ENCODE results near the gene EIF4G3. TPM values are rescaled to one million over a fixed set of nuclear protein-coding genes. Genes with fewer than 3 reads are reported as not detected.

The EIF4G3 gene
- total RNA-seq, 1 experiment from 2014 or later, result 72.0 TPM

DNA sequence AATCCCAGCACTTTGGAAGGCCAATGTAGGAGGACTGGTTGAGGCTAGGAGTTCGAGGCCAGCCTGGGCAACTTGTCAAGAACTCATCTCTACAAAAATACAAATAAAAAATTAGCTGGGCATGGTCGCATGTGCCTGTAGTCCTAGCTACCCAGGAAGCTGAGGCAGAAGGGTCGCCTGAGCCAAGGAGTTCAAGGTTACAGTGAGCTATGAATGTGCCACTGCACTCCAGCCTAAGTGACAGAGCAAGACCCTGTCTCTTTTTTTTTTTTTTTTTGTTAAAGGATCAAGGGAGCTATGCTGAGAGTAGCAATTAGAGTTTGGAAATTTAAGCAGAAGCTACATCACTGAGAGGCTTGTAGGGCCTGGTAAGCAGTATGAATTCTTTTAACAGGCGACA, 70.9 kb downstream of the EIF4G3 start:
- no peak overlapping the region for H2AK5ac ChIP-seq (ENCODE audit: insufficient read length, low read length)
- H3K27ac Mint-ChIP-seq, result no peak overlapping the region
- H3K4me2 ChIP-seq (ENCODE audit: insufficient read depth, insufficient read length, low read length), result no peak overlapping the region
- H3T11ph ChIP-seq (ENCODE audit: low read length), result no peak overlapping the region
- no peak overlapping the region for H3K27ac ChIP-seq (ENCODE audit: insufficient read length, low read depth, low read length)
- no peak overlapping the region for H2BK5ac ChIP-seq (ENCODE audit: insufficient read length, low read length)
- H3K4me3 Mint-ChIP-seq, result no peak overlapping the region
- TF ChIP-seq, protein P1, sequence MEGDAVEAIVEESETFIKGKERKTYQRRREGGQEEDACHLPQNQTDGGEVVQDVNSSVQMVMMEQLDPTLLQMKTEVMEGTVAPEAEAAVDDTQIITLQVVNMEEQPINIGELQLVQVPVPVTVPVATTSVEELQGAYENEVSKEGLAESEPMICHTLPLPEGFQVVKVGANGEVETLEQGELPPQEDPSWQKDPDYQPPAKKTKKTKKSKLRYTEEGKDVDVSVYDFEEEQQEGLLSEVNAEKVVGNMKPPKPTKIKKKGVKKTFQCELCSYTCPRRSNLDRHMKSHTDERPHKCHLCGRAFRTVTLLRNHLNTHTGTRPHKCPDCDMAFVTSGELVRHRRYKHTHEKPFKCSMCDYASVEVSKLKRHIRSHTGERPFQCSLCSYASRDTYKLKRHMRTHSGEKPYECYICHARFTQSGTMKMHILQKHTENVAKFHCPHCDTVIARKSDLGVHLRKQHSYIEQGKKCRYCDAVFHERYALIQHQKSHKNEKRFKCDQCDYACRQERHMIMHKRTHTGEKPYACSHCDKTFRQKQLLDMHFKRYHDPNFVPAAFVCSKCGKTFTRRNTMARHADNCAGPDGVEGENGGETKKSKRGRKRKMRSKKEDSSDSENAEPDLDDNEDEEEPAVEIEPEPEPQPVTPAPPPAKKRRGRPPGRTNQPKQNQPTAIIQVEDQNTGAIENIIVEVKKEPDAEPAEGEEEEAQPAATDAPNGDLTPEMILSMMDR (conservative IDR thresholded peaks at IDR 0.05), result no peak
- no peak for DNase-seq
- H3K23ac ChIP-seq (ENCODE audit: insufficient read length, low read depth, low read length), result no peak overlapping the region
- H3K79me2 ChIP-seq (ENCODE audit: insufficient read depth, low read length), result no peaks in the 10 kb centered on the region
- H3K9me3 Mint-ChIP-seq, result no peaks in the 10 kb centered on the region
- H2BK15ac ChIP-seq (ENCODE audit: low read depth, low read length), result no peak overlapping the region
- no CpG with 5 or more reads among the region's 4 CpGs for WGBS (ENCODE audit: extremely low coverage, insufficient read length, low lambda C conversion rate)
- H4K20me1 ChIP-seq (ENCODE audit: control insufficient read depth, insufficient read depth, insufficient read length), result no peaks in the 10 kb centered on the region
- no peak overlapping the region for H3K56ac ChIP-seq (ENCODE audit: insufficient read length, low read depth, low read length)
- peaks cover 0 to 10% (median 10%) of the 10 kb centered on the region in 3 experiments; a peak in 5 of 7 replicates for H3K36me3 Mint-ChIP-seq (ENCODE audit: insufficient read depth in 1 of 3, low read depth in 3 of 3)
- peaks cover 7 to 12% of the 10 kb centered on the region in 2 experiments for H3K4me1 Mint-ChIP-seq
- H3K23me2 ChIP-seq (ENCODE audit: insufficient read length, low read depth, low read length, poor library complexity, severe bottlenecking), result no peaks in the 10 kb centered on the region
- no peak overlapping the region for H2AFZ ChIP-seq (ENCODE audit: low read length)
- no peak overlapping the region for H3K18ac ChIP-seq (ENCODE audit: insufficient read length, low read depth, low read length)
- peaks cover under 1% of the 10 kb centered on the region; the same call in 1 of the 2 replicates for H3K4me1 ChIP-seq (ENCODE audit: insufficient read depth, low read length)
- H2BK120ac ChIP-seq (ENCODE audit: low read depth, low read length, poor library complexity, severe bottlenecking), result no peak overlapping the region
- H3K9me3 ChIP-seq (ENCODE audit: control insufficient read depth, low read depth, low read length), result no peaks in the 10 kb centered on the region
- no peak overlapping the region for H4K5ac ChIP-seq (ENCODE audit: insufficient read length, low read depth, low read length)
- no peak overlapping the region for H4K8ac ChIP-seq (replicated peaks; ENCODE audit: insufficient read length, low read depth, low read length)
- H2BK20ac ChIP-seq (ENCODE audit: low read depth, low read length, poor library complexity, severe bottlenecking), result no peak overlapping the region
- H3K79me1 ChIP-seq (ENCODE audit: insufficient read depth, low read depth, low read length, poor library complexity, severe bottlenecking), result no peaks in the 10 kb centered on the region
- no peaks in the 10 kb centered on the region for H3K27me3 Mint-ChIP-seq (ENCODE audit: low read depth)
- no peak overlapping the region for H3K4ac ChIP-seq (ENCODE audit: low read depth, low read length)
- no peak overlapping the region for H2BK12ac ChIP-seq (ENCODE audit: insufficient read length, low read depth, low read length)
- H4K91ac ChIP-seq (ENCODE audit: insufficient read length, low read depth, low read length), result no peak overlapping the region
- H3K9ac ChIP-seq (ENCODE audit: extremely low read depth, insufficient read length, low read length), result no peak overlapping the region
- H3K14ac ChIP-seq (ENCODE audit: insufficient read depth, low read length), result no peak overlapping the region
- no peaks in the 10 kb centered on the region for H3K27me3 ChIP-seq (ENCODE audit: insufficient read depth, low read length)
